ENCODE data around the gene SNRPN. TPM values are rescaled to one million over a fixed set of nuclear protein-coding genes. Genes with fewer than 3 reads are reported as not detected.

The SNRPN gene
- total and polyA plus RNA-seq, 2 of the 4 experiments (the other 2 are of a cell fraction): 123 to 185 TPM

DNA sequence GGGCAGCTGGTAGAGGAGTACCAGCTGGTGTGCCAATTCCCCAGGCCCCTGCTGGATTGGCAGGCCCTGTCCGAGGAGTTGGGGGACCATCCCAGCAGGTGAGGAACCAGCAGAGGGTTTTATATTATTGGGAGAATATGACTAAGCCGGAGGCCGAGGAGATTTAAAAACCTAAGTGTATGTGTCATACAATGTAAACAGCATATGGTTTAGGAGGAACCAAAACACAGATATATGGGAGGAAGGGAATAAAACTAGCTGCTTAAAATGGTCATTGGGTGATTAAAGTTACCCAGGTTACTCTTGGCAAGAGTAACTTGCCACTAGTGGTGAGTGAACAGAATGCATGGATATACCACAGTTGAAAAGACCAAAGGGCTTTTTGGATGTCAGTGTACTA, 22.1 kb downstream of the SNRPN start:
- no peak overlapping the region for H3K27ac ChIP-seq (ENCODE audit: insufficient read depth, low read length)
- intact Hi-C loops (cut with micrococcal nuclease): no loop called here
- BruUV-seq (replicated peaks): no TSS peak

More for the DNA sequence above, 22.1 kb downstream of the SNRPN start:
- H3K23ac ChIP-seq (ENCODE audit: low read depth, low read length): no peak overlapping the region
- H3K27me3 ChIP-seq (ENCODE audit: control insufficient read depth, insufficient read depth, low read length): no peaks in the 10 kb centered on the region
- peaks cover 32% of the 10 kb centered on the region for H3K36me3 ChIP-seq (ENCODE audit: control insufficient read depth, insufficient read depth, low read length)
- H3K9ac ChIP-seq (ENCODE audit: low read depth, low read length): no peak overlapping the region
- H4K91ac ChIP-seq (ENCODE audit: insufficient read depth, low read depth, low read length): no peak overlapping the region
- H3K4me2 ChIP-seq (ENCODE audit: low read depth, low read length): no peak overlapping the region
- ChIA-PET POLR2A (ENCODE audit: unreplicated experiment) (no interaction called here), CTCF (no interaction called here)
- dilution Hi-C loops (cut with HindIII; ENCODE audit: low sequenced_read_pairs, unreplicated experiment): no loop called here
- H3K4me1 ChIP-seq (ENCODE audit: control insufficient read depth, insufficient read depth, low read length): no peaks in the 10 kb centered on the region
- H3K14ac ChIP-seq (replicated peaks; ENCODE audit: low read depth, low read length): no peak overlapping the region
- no peak overlapping the region for H2BK120ac ChIP-seq (ENCODE audit: low read depth, low read length)
- no peak overlapping the region for H2AK5ac ChIP-seq (ENCODE audit: low read depth, low read length)
- no peak overlapping the region for H2BK15ac ChIP-seq (ENCODE audit: low read depth, low read length)
- H3K79me1 ChIP-seq (ENCODE audit: low read depth in 1 of 2, low read length in 2 of 2): 0 out of 4 replicates have a peak, but pooled peaks cover 0 to 4% of the 10 kb centered on the region in 2 experiments
- H4K20me1 ChIP-seq (ENCODE audit: insufficient read depth, low read length): no peaks in the 10 kb centered on the region
- H4K8ac ChIP-seq (ENCODE audit: low read depth in 2 of 2, low read length in 2 of 2): no peak overlapping the region
- DNase-seq: peak; percentile 35
- H3K9me3 ChIP-seq (ENCODE audit: control insufficient read depth, insufficient read depth, low read length): no peaks in the 10 kb centered on the region
- H3K18ac ChIP-seq (ENCODE audit: low read depth, low read length): no peak overlapping the region
- no peak overlapping the region for H3K4me3 ChIP-seq (ENCODE audit: insufficient read depth, low read depth, low read length)
- H3K4ac ChIP-seq (ENCODE audit: low read depth, low read length): no peak overlapping the region
- TF ChIP-seq RFX5 (IDR thresholded peaks at IDR 0.05; ENCODE audit: low read depth, low read length) (no peak), RCOR1 (IDR thresholded peaks at IDR 0.05; ENCODE audit: insufficient replicate concordance, low read length) (no peak), RAD21 (IDR thresholded peaks at IDR 0.05; ENCODE audit: low read length) (no peak), CHD1 (IDR thresholded peaks at IDR 0.05; ENCODE audit: low read depth, low read length) (no peak), FOS (IDR thresholded peaks at IDR 0.05; ENCODE audit: low read depth, low read length) (no peak), MXI1 (IDR thresholded peaks at IDR 0.05; ENCODE audit: borderline replicate concordance, low read depth, low read length) (no peak), CEBPB (IDR thresholded peaks at IDR 0.05; ENCODE audit: low read depth, low read length) (no peak), NFE2L2 (IDR thresholded peaks at IDR 0.05; ENCODE audit: low read depth, low read length) (no peak)
- TF ChIP-seq, protein P1, sequence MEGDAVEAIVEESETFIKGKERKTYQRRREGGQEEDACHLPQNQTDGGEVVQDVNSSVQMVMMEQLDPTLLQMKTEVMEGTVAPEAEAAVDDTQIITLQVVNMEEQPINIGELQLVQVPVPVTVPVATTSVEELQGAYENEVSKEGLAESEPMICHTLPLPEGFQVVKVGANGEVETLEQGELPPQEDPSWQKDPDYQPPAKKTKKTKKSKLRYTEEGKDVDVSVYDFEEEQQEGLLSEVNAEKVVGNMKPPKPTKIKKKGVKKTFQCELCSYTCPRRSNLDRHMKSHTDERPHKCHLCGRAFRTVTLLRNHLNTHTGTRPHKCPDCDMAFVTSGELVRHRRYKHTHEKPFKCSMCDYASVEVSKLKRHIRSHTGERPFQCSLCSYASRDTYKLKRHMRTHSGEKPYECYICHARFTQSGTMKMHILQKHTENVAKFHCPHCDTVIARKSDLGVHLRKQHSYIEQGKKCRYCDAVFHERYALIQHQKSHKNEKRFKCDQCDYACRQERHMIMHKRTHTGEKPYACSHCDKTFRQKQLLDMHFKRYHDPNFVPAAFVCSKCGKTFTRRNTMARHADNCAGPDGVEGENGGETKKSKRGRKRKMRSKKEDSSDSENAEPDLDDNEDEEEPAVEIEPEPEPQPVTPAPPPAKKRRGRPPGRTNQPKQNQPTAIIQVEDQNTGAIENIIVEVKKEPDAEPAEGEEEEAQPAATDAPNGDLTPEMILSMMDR (conservative IDR thresholded peaks at IDR 0.05; ENCODE audit: low read depth, low read length): no peak
- TF ChIP-seq, protein P2, sequence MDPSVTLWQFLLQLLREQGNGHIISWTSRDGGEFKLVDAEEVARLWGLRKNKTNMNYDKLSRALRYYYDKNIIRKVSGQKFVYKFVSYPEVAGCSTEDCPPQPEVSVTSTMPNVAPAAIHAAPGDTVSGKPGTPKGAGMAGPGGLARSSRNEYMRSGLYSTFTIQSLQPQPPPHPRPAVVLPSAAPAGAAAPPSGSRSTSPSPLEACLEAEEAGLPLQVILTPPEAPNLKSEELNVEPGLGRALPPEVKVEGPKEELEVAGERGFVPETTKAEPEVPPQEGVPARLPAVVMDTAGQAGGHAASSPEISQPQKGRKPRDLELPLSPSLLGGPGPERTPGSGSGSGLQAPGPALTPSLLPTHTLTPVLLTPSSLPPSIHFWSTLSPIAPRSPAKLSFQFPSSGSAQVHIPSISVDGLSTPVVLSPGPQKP (IDR thresholded peaks at IDR 0.05; ENCODE audit: borderline replicate concordance, low read depth, low read length): no peak
- TF ChIP-seq, protein P3, sequence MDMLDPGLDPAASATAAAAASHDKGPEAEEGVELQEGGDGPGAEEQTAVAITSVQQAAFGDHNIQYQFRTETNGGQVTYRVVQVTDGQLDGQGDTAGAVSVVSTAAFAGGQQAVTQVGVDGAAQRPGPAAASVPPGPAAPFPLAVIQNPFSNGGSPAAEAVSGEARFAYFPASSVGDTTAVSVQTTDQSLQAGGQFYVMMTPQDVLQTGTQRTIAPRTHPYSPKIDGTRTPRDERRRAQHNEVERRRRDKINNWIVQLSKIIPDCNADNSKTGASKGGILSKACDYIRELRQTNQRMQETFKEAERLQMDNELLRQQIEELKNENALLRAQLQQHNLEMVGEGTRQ (IDR thresholded peaks at IDR 0.05; ENCODE audit: low read depth, low read length): no peak
- ATAC-seq (ENCODE audit: low read depth): no peak; the same call in 1 of the 2 replicates
- in situ Hi-C loops (cut with MboI; ENCODE audit: low sequenced_read_pairs): no loop called here
- no peaks in the 10 kb centered on the region for H3K9me1 ChIP-seq (ENCODE audit: insufficient read depth, low read length)
- no peak overlapping the region for H2BK5ac ChIP-seq (ENCODE audit: low read depth, low read length, poor library complexity, severe bottlenecking)
- H4K5ac ChIP-seq (ENCODE audit: low read depth, low read length): no peak overlapping the region
- no peak overlapping the region for H2AK9ac ChIP-seq (replicated peaks; ENCODE audit: low read depth, low read length, poor library complexity)
- 60% methylated on average over 1 of the region's 3 CpGs; no CpG with 5 or more reads in 1 of the 2 experiments for WGBS, 2 experiments (ENCODE audit: extremely low coverage in 2 of 2, insufficient read length in 1 of 2)
- H3K56ac ChIP-seq (ENCODE audit: extremely low read depth, insufficient read depth, low read length): no peak overlapping the region
- H2AFZ ChIP-seq (replicated peaks; ENCODE audit: low read length, poor library complexity): no peak overlapping the region
- H2BK20ac ChIP-seq (ENCODE audit: low read depth, low read length): no peak overlapping the region
